HG02970 (cell line): ENCODE measurements around the gene FYN.

Source experiments
- ATAC-seq: cut with Tn5 transposase; IDR thresholded peaks from one replicate; pipeline ENCODE4 v1.9.1; 2021; ENCODE audit warnings: mild to moderate bottlenecking, moderate library complexity, moderate number of reproducible peaks; ENCODE audit not compliant: unreplicated experiment, low FRiP score

Gene FYN

DNA sequence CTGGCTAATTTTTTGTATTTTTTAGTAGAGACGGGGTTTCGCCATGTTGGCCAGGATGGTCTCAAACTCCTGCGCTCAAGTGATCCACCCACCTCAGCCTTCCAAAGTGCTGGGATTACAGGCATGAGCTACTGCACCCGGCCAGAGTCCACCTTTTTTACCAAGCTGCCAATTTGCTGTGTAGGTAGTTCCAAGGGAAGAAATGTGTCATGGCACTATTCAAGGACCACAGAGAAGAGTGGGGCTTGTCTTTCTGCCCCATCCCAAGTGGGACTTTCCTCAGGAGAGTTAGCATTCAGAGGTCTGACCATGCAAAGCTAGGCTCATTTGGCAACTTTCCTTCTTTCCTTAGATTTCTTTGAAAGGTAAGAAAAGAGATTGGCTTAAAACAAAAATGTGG lies 155.6 kb downstream of the FYN start:
- ATAC-seq: no peak

- ATAC-seq: no peak
Observed at GRCh38 chr6:111716325-111716724, 156.9 kb downstream of the FYN start.

DNA sequence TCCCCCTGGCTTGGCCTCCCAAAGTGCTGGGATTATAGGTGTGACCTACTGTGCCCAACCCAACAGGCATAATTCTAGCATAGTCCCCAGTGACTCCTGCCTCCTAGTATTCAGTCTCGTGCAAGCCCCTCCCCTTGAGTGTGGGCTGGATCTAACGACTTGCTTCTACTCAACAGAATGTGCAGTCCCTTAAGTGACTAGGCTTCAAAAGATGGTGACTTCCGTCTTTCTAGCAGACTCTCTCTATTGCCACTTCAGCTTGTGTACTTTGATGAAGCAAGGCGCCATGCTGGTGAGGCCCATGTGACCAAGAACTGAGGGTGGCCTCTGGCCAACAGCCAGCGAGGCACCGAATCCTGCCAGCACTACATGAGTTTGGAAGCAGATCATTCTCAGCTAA lies 157.9 kb downstream of the FYN start:
- ATAC-seq: no peak

GRCh38 chr6:111714416-111715270 lies 158.6 kb downstream of the FYN start:
- no peak for ATAC-seq

- ATAC-seq: no peak
Observed at GRCh38 chr6:111713811-111714210, 159.4 kb downstream of the FYN start.

GRCh38 chr6:111713236-111713635 lies 160.0 kb downstream of the FYN start:
- no peak for ATAC-seq

DNA sequence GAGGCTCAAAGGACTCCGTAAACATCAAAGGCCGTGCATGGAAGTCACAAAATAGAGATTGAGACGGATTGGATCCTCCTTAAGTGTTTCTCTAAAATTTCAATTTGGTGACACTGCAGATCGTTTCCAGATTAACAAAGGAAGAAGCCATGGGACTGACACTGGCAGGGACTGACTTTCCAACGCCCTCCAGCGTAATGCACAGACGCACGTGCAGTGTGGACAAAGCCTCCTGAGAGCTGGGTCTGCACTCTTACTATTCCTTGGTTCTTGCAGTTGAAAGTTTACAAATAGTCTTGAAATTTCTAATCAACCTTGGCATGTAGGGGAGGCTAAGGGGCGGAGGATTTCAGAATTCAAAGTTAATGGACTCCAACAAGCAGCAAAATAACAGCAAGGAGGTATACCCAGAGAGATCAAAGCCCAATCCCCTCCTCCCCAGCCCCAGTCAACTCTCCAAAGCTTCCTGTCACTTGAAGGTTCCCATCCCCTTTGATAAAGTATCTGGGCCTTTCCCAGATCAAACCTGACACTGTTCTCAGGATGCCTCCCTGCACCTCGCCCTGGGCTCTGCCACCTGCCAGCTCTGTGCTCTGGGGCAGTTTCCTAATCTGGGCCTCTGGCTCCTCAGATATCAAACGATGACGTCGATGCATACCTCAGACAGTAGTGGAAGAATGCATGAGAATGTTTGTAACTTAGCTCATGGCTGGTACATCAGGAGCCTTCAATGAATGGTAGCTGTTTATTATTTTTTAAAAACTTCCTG lies 161.1 kb downstream of the FYN start:
- no peak for ATAC-seq

DNA sequence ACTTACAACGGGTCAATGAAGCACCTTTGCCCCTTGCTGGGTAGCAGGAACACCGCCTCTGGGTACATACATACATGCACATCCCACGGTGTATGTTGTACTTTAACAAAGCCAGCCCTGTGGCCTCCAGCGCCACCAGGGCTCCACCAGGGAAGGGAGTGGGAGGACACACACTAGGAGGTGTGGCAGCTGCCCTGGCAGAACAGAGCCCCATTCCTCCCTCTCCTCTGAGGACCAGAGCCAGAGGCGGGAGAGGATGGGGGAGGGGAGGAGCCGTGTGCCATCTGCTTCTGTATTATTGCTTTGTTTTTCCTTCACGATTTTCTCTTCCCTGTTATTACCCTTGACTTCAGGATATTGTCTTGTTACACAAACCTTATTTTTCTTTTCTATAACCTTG lies 161.8 kb downstream of the FYN start:
- ATAC-seq: no peak

- no peak for ATAC-seq
Observed at GRCh38 chr6:111710911-111711310, 162.3 kb downstream of the FYN start.

- ATAC-seq: no peak
Observed at GRCh38 chr6:111710439-111710838, 162.8 kb downstream of the FYN start.

DNA sequence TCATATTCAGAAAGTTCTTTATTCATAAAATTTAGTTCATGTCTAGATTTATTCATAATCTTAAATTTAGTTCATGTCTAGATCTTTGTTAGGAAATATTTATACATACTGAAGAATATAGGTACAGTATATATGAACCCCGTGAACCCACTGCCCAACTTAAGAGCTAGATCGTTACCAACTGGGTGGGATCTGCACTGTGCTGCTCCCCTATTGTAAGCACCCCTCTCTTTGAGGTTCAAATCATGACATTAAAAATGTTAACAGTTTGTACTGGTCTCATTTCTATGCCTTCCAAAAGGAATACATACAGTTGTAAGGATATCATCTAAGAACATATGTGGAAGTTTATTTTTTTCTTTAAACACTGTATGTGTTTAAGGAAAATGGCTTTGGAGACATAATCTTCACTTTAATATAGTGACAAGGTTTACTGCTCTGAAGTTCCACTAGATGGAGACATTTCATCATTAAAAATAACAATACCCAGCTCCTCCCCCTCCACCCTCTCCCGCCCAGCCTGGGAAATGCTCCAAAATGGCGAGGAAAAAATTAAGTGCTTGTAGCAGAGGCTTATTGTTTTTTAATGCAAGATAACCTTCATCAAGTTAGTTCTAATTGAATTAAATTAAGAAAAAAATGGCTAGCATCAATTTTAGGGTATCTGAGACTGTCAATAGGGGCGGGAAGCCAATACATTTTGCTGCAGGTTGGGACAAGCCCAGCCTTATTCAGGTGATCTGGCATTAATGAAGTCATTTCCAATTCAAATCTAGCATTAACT lies 163.4 kb downstream of the FYN start:
- no peak for ATAC-seq

DNA sequence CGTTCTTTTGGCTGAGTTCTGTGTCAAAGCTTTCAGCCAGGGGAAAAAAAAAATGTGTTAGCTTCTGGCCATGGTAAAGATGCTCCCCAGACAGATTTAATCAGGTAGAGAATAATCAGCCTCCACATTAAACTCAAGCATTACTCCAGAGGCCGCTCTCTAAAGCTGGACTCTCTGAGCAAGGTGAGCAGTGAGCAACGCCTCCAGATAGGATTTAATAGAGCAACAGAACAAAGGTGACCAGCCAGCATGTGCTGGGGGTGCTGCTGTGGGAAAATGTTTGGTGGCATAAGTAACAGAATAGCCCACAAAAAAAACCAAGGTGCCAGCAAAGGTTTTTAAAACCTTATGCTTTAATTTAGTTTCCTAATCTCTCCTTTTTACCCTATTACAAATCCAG lies 164.1 kb downstream of the FYN start:
- no peak for ATAC-seq

- ATAC-seq: no peak
Observed at GRCh38 chr6:111707773-111708172, 165.5 kb downstream of the FYN start.

- no peak for ATAC-seq
Observed at GRCh38 chr6:111706841-111707391, 166.3 kb downstream of the FYN start.

GRCh38 chr6:111703723-111704122 lies 169.5 kb downstream of the FYN start:
- no peak for ATAC-seq

GRCh38 chr6:111702268-111702667 lies 171.0 kb downstream of the FYN start:
- no peak for ATAC-seq

- no peak for ATAC-seq
Observed at GRCh38 chr6:111701146-111701545, 172.1 kb downstream of the FYN start.

DNA sequence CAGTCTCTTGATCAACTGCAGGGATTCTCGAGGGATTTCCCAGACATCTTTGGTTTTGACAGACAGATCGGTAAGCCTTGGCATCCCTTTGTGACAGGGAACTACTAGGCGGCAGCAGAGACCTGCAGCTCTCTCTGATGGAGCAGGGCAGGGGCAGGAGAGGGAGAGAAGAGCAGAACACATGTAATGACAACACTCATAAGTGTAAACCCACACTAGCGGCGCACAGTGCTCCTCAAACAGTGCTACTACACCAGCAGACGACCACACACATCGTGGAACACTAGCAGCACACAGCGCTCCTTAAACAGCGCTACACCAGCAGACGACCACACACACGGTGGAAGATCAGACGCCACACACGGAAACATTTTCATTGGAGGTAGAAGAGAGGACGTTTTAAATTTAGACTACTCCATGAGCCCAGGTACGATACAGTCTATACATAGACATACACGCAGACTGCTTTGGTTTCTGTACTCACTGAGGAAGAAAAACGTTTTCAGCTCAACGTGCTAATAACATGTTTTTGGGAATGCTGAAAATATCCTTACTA lies 173.0 kb downstream of the FYN start:
- ATAC-seq: no peak

- ATAC-seq: no peak
Observed at GRCh38 chr6:111699123-111699522, 174.1 kb downstream of the FYN start.

DNA sequence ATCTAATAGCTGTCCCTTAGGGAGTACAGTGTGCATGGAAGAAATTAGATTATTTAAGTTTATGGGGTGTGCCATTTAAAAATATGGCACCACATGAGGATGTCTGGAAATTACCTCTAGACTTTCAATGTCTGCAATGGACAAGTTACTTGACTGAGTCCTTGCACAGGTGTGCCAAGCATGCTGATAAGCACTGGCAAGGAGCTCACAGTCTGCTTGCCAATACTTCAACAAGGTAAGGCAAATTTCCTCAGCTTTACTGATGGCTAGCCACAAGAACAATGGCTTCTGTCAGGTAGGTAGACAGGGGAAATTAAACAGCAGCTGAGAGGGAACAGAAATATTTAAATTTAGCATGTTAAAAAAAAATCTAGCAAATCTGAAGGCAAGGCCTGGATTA lies 176.4 kb downstream of the FYN start:
- no peak for ATAC-seq
